ENCODE measurements around the gene CDH8.

GRCh38 chr16:61892531-61892930 is 143.7 kb downstream of the CDH8 start:
- TF ChIP-seq BHLHE40 (IDR thresholded peaks at IDR 0.05; ENCODE audit: low read depth, low read length) (no peak), CTCF (conservative IDR thresholded peaks at IDR 0.05; ENCODE audit: low read depth, low read length) (no peak), RFX5 (IDR thresholded peaks at IDR 0.05; ENCODE audit: low read depth, low read length) (no peak), POLR2A (IDR thresholded peaks at IDR 0.05; ENCODE audit: low read depth, low read length) (no peak), MAZ (IDR thresholded peaks at IDR 0.05; ENCODE audit: borderline replicate concordance, low read depth, low read length) (no peak), FOS (IDR thresholded peaks at IDR 0.05; ENCODE audit: low read depth, low read length) (no peak), SMC3 (IDR thresholded peaks at IDR 0.05; ENCODE audit: low read depth, low read length) (no peak), USF2 (IDR thresholded peaks at IDR 0.05; ENCODE audit: low read depth, low read length) (no peak), ELK1 (IDR thresholded peaks at IDR 0.05; ENCODE audit: borderline replicate concordance, low read depth, low read length) (no peak), MXI1 (IDR thresholded peaks at IDR 0.05; ENCODE audit: borderline replicate concordance, low read depth, low read length) (no peak), CEBPB (IDR thresholded peaks at IDR 0.05; ENCODE audit: low read depth, low read length) (no peak), RAD21 (IDR thresholded peaks at IDR 0.05; ENCODE audit: low read length) (no peak), RCOR1 (IDR thresholded peaks at IDR 0.05; ENCODE audit: insufficient replicate concordance, low read length) (no peak), MAFK (IDR thresholded peaks at IDR 0.05; ENCODE audit: low read depth, low read length) (no peak)
